ENCODE data around the gene AXL. TPM values are rescaled to one million over a fixed set of nuclear protein-coding genes. Genes with fewer than 3 reads are reported as not detected.
"Not testable (repeated sequence)": the region's sequence is repeated elsewhere in the genome, so short reads cannot be mapped to it uniquely, and the experiment has no call there.

AXL gene
- total RNA-seq, 1 experiment from 2014 or later, result 105 TPM

DNA sequence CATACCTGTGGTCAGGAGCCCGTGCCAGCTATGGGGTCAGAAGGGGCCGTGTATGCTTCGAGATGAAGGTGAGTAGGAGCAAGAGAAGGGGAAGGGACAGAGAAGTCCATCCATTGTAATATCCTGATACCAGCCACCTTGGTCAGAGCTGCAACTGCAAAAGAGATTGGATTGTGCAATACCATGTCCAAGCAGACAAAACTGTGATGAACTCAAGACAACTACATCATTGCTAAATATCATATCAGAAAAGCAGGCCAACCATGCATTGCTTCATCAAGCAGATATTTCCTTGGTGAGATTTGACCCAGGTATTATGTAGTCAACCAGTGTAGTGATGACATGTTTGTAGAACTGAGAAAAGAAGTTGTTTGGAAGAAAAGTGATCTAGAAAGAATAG lies 57.2 kb downstream of the AXL start:
- DNase-seq (ENCODE audit: low spot score), result no peak

DNA sequence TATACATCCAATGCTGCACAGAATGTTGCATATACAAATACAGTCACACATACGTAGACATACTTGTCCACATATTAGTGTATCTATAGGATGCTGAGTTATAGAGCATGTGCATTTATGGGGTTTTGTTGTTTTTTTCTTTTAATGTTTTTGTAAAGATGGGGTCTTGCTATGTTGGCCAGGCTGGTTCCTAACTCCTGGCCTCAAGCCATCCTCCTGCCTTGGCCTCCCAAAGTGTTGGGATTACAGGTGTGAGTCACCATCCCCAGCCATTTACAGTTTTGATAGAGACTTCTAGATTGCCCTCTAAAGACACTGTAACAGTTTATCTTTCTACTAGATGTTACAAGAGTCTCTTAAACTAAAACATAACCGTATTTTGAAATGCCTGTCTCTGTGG lies 59.5 kb downstream of the AXL start:
- DNase-seq (ENCODE audit: low spot score), result no peak

DNA sequence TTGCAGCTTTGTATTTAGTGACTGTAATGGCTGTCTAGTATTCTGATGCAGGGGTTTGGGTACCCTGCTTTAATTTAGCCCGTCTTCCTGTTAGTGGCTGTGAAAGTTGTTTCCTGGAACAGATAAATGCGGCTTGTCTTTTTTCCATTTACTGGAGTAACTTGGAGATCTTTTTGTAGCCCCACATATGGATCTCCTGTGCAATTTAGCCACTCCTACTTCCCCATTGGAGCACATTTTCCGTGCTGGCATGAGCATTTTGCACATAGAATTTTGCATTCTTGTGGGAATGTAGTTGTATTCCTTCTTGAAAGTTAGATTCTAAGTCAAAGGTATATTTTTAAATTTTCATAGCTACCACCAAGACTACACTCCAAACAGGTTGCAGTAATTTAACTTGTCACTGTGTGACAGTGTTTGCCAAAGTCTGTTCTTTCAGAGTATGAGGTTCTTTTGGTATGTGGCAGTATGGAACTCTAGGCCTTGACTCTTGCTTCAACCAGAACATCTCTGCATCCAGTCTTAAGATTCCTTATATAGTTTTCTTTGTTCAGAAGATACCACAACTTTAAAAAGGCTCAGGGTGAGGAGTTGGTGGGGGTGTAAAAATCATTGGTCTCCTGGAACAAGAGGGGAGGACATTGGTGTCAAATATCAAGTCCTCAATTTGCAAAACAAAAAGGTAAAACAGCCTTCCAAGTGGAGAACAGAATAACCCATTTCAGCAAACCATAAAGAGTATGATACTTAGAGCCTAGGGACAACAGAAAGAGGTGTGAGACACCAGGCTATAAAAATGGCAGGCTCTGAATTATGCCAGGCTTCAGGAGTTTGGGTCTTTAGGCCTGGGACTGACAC lies 69.9 kb downstream of the AXL start:
- no peak for DNase-seq (ENCODE audit: low spot score)

- not testable (repeated sequence) for DNase-seq (ENCODE audit: low spot score)
These were observed 70.8 kb downstream of the AXL start for GRCh38 chr19:41289814-41290213.

GRCh38 chr19:41294393-41294792 lies 75.4 kb downstream of the AXL start:
- no peak for DNase-seq (ENCODE audit: low spot score)

- DNase-seq (ENCODE audit: low spot score), result no peak
These were observed 76.5 kb downstream of the AXL start for GRCh38 chr19:41295499-41295898.

DNA sequence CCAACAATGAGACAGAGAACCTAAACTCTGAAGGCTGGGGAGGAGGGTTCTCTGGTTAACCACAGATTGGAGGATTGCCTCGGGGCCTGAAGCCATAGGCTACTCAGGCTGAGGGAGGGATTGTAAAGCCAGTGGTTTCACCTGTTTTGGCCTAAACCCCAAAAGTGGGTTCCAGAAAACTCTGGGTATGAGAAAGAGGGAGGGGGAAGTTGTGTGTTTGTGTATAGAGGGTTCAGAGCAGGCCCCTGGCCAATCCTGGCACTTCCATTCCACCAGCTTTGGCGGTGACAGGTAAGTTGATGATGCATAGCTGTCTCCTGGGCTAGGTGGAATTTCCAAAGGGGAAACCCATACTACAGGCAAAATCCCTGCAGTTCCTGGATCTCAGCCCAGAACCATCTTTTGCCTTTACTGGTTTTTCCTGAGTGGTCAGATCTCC lies 77.4 kb downstream of the AXL start:
- no peak for DNase-seq (ENCODE audit: low spot score)

GRCh38 chr19:41297628-41298347 lies 78.8 kb downstream of the AXL start:
- DNase-seq (ENCODE audit: low spot score), result no peak

DNA sequence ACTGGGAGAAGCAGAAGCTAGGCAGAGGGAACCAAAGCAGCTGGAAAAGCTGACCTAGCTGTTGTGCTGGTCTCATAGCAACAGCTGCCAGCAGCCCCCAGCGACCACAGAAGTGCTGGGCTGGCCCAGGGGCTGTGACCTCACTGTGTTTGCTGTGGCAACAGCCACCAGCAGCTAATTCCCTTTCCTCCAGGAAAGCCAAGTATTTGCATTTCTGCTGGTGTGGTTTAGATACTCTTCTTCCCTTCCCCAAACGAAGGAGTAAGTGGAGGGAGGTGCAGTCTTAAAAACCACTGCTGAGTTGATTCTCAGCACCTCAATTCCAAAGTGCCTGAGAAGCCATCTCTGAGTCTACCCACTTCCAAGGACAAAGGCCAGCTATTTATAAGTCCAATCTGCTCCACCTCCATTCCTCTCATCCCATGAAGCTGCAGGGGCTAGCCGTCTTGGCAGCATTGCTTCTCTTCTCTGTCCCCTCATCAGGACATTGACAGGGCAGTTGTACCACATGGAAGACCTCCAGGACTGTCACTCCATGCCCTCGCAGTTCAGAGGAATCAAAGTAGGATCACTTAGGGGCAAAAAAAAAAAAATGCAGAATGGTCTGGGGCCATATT lies 79.4 kb downstream of the AXL start:
- DNase-seq (ENCODE audit: low spot score), result no peak

- no peak for DNase-seq (ENCODE audit: low spot score)
These were observed 80.2 kb downstream of the AXL start for GRCh38 chr19:41299046-41299754.

- DNase-seq (ENCODE audit: low spot score), result no peak
These were observed 80.7 kb downstream of the AXL start for GRCh38 chr19:41299755-41300089.

GRCh38 chr19:41300555-41300954 lies 81.5 kb downstream of the AXL start:
- DNase-seq (ENCODE audit: low spot score), result no peak

DNA sequence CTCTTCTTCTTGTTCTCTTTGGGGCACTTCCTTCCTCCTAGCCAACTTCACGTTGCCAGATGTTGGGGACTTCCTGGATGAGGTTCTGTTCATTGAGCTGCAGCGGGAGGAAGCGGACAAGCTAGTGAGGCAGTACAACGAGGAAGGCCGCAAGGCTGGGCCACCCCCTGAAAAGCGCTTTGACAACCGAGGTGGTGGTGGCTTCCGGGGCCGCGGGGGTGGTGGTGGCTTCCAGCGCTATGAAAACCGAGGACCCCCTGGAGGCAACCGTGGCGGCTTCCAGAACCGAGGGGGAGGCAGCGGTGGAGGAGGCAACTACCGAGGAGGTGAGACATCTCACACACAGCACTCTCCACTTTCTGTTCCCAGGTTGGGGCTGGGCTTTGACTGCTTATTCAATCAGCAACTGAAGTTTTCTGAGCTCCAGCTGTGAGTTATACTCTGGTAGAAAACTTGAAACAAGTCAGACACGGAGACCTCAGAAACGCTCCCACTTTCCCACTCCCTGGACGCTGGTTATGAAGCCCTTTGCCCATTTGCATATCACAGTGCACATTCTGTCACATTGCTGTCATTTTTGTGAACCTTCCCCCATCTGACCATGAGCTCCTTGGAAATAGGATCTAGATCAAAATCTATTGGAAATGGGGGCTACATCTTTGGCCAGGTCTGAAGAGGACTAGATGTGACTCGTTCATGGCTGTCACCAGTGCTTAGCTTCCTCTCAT lies 83.8 kb downstream of the AXL start:
- DNase-seq (ENCODE audit: low spot score), result no peak

GRCh38 chr19:41303954-41304353 lies 84.9 kb downstream of the AXL start:
- no peak for DNase-seq (ENCODE audit: low spot score)

- no peak for DNase-seq (ENCODE audit: low spot score)
These were observed 85.9 kb downstream of the AXL start for GRCh38 chr19:41304706-41305483.

DNA sequence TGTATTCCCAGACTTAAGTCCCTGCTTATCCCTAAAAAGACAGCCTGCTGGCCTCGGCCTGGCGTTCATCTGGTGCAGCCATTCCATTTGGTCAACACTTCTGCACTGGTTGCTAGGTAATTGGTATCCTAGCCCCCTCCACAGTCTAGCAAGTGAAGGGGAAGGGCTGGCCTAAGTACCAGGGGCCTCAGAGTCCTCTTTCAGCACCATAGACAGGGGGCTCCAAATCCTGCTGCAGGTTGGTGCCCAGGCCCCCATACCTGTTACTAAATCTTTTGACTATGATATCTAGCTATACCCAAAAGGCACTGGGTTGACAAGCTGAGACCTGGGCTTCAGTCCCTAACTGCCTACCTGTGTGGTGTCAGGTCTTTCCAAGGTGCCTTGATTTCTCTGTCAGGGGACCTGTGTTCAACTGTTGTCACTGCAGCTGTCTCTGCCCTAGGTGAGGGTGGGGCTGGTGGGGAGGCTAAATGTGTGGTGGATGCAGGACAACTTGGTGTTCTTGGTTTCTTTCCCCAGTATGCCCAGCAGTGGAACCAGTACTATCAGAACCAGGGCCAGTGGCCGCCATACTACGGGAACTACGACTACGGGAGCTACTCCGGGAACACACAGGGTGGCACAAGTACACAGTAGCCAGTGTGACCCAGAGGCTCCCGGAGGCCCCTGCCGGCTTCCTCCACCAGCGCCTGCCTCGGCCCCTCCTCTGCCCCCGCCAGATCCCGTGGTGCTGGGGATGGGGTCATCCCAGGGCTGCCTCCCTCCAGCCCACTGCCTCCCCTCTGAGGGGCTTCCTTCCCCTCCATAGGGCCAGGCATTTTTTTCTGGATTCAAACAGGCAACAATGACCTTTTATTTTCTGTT lies 87.1 kb downstream of the AXL start:
- no peak for DNase-seq (ENCODE audit: low spot score)

DNA sequence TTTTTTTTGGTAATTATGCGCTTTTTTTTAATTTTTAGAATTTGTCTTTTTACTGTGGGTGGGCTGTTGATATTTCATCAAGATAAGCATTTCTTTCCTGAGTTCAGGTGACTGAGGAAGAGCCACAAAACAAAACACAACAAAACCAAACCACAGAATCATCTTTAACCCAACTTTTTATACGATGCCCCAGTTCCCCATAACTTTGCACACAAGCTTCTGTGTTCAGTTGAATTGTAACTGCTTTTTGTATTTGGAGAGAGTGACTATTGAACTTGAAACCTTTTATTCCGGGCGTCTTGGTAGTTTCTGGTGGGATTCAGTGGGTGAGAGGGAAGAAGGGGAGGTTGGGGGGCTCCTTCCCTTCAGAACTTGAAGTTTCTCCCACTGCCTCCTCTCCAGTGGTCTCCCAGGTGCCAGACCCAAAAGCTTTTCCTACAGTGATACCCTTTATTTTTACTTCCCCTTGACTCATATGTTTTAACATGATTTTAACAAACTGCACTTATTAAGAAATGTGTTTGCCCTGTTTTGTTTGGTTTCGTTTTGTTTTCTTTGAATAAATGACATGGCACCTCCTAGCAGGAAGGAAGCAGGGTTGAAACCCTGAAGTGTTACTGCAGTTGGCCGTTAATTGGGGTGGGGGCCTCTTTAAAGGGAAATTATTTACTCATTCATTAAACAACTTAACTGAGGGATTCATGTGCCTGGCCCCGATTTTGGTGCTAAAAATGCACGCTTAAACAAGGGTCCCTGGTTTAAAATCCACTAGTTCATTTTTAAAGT lies 88.3 kb downstream of the AXL start:
- no peak for DNase-seq (ENCODE audit: low spot score)

DNA sequence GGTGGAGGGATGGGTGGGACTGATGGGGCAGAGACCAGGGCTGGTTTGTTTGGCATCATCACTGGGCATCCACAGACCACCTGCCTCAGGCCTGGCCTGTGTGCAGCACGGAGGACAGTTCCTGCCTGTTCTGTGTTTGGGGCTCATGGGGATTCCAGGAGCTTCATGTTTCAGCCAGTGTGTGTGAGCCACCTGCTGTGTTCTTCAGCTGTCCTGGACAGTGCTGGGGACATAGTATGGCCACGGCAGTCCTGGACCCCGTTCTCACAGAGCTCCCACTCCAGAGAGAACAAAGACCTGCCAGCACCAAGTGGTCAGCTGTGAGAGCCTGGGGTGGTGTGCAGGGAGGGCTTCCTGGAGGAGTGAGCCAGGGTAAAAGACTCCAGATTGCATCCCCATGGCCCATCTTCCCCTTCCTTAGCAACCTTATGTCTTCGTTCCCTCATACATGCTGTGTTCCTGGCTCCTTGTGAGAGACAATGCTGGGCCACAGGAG lies 89.0 kb downstream of the AXL start:
- no peak for DNase-seq (ENCODE audit: low spot score)
